ENCODE data around the gene BOLA2. TPM values are rescaled to one million over a fixed set of nuclear protein-coding genes. Genes with fewer than 3 reads are reported as not detected.

BOLA2 gene
- 47.6 and 68.6 TPM in 2 replicates for total RNA-seq

DNA sequence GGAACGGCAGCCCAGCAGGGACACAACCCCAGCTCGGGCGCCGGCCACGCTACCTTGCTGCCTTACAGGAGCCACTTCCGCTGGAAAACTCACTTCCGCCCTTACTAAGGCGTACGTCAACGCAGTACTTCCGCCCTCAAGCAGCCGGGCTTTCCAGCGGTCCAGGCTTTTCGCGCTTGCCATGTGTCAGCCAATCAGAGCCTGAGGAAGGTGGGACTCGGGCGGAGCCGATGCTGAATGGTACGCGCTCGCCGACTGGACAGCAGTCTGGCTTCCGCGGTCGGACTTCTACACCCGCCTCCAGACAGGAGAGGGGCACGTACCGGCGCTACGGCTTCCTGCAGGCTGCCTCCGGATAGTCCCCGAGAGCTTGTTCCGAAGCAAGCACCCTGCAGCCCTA lies at the start of gene BOLA2, which contains the start of gene SLX1B:
Gene BOLA2, minus strand, starts transcription at position 83 of the 400 bp plus-strand sequence. CDS start 98 bp downstream, outside the sequence.
Gene SLX1B, plus strand, starts transcription at position 265 of the 400 bp plus-strand sequence.

GRCh38 chr16:29459706-29460646 lies 5.8 kb upstream of the BOLA2 start, which contains the start of gene SULT1A4:
Gene SULT1A4 (plus strand): TSS chr16:29459913. CDS start chr16:29461386, 1,473 bp downstream.

Other genes with a start within 250 kb of the BOLA2 start
- gene NPIPB11, start 47.6 kb downstream of the BOLA2 start, total RNA-seq = 0.09 and 0.18 TPM in 2 replicates
- 5.4 and 5.5 TPM in 2 replicates for gene SLX1B, start 182 bp upstream of the BOLA2 start, total RNA-seq
- 5.4 and 6.2 TPM in 2 replicates for gene SULT1A4, start 5.6 kb upstream of the BOLA2 start, total RNA-seq
- gene NPIPB12, start 52.1 kb upstream of the BOLA2 start, total RNA-seq = 17.6 and 28.3 TPM in 2 replicates
- gene SPN, start 208.9 kb upstream of the BOLA2 start, total RNA-seq = not detected in 2 replicates
- gene QPRT, start 224.8 kb upstream of the BOLA2 start, total RNA-seq = under 0.01 and 0.19 TPM in 2 replicates